Measurements from ENCODE around the gene TMEM9B.

DNA sequence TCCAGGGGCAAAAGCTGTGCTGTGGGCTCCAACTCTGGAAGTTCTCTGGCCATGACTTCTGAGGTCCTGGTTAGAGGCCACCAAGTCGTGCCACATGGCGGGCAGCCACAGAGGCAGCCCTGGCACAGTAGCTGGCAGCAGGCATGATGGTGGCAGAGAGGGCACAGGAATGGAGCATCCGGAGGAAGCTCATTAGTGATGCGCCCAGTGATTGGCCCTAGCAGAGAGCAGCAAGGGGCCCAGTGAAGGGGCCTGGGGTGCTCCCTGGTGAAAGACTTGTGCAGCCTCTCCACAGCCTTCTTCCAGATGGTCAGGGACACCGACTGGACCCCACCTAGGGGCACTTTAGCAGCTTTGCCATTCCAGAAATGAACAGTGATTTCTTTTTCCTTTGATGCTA lies 38.5 kb downstream of the TMEM9B start:
- TF ChIP-seq, protein P1, sequence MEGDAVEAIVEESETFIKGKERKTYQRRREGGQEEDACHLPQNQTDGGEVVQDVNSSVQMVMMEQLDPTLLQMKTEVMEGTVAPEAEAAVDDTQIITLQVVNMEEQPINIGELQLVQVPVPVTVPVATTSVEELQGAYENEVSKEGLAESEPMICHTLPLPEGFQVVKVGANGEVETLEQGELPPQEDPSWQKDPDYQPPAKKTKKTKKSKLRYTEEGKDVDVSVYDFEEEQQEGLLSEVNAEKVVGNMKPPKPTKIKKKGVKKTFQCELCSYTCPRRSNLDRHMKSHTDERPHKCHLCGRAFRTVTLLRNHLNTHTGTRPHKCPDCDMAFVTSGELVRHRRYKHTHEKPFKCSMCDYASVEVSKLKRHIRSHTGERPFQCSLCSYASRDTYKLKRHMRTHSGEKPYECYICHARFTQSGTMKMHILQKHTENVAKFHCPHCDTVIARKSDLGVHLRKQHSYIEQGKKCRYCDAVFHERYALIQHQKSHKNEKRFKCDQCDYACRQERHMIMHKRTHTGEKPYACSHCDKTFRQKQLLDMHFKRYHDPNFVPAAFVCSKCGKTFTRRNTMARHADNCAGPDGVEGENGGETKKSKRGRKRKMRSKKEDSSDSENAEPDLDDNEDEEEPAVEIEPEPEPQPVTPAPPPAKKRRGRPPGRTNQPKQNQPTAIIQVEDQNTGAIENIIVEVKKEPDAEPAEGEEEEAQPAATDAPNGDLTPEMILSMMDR (IDR thresholded peaks at IDR 0.05): no peak
- no peak for TF ChIP-seq POLR2A (IDR thresholded peaks at IDR 0.05)

Measured in right lobe of liver (tissue), 4 donors.